H9 (cell line): ENCODE results near the gene NDUFB2. TPM values are rescaled to one million over a fixed set of nuclear protein-coding genes. Genes with fewer than 3 reads are reported as not detected.

ENCODE experiments used
- DNase-seq: peaks from one replicate; pipeline ENCODE4 v3.0.0-alpha.2; 2017
- H2AFZ ChIP-seq: one replicate; pipeline ENCODE4 v1.6.1; 2013; ENCODE audit warnings: mild to moderate bottlenecking, low read length, control low read depth, moderate library complexity
- H2AK5ac ChIP-seq: 2 replicates; pipeline ENCODE4 v1.6.1; 2013; ENCODE audit warnings: low read length, control low read depth, mixed read lengths; ENCODE audit not compliant: insufficient read length
- H2BK120ac ChIP-seq: one replicate; pipeline ENCODE4 v1.6.1; 2013; ENCODE audit warnings: low read depth, mild to moderate bottlenecking, low read length, control low read depth, inconsistent platforms; ENCODE audit not compliant: poor library complexity, severe bottlenecking
- H2BK12ac ChIP-seq: 2 replicates; pipeline ENCODE4 v1.6.1; 2013; ENCODE audit warnings: low read length, control low read depth, mixed read lengths, low read depth; ENCODE audit not compliant: insufficient read length
- H2BK15ac ChIP-seq: 2 replicates; pipeline ENCODE4 v1.6.1; 2013; ENCODE audit warnings: low read depth, low read length, control low read depth
- H2BK20ac ChIP-seq: one replicate; pipeline ENCODE4 v1.6.1; 2013; ENCODE audit warnings: low read depth, mild to moderate bottlenecking, low read length, control low read depth, inconsistent platforms; ENCODE audit not compliant: poor library complexity, severe bottlenecking
- H2BK5ac ChIP-seq: 2 replicates; pipeline ENCODE4 v1.6.1; 2013; ENCODE audit warnings: low read length, control low read depth, mixed read lengths; ENCODE audit not compliant: insufficient read length
- H3K14ac ChIP-seq: 2 replicates; pipeline ENCODE4 v1.6.1; 2013; ENCODE audit warnings: low read length, control low read depth; ENCODE audit not compliant: insufficient read depth
- H3K18ac ChIP-seq: 2 replicates; pipeline ENCODE4 v1.6.1; 2013; ENCODE audit warnings: low read depth, mild to moderate bottlenecking, mixed read lengths, low read length, control low read depth; ENCODE audit not compliant: insufficient read length
- H3K23ac ChIP-seq: 2 replicates; pipeline ENCODE4 v1.6.1; 2013; ENCODE audit warnings: low read length, control low read depth, mixed read lengths, low read depth; ENCODE audit not compliant: insufficient read length
- H3K23me2 ChIP-seq: 2 replicates; pipeline ENCODE4 v1.6.1; 2013; ENCODE audit warnings: low read depth, mild to moderate bottlenecking, mixed read lengths, low read length, control low read depth; ENCODE audit not compliant: insufficient read length, poor library complexity, severe bottlenecking
- H3K27ac ChIP-seq: 2 replicates; pipeline ENCODE4 v1.5.1; 2013; ENCODE audit warnings: low read length, control low read depth, mixed read lengths, low read depth; ENCODE audit not compliant: insufficient read length
- H3K27me3 ChIP-seq: 2 replicates; pipeline ENCODE4 v1.6.1; 2013; ENCODE audit warnings: low read length, control low read depth, inconsistent platforms; ENCODE audit not compliant: insufficient read depth
- H3K4ac ChIP-seq: 2 replicates; pipeline ENCODE4 v1.6.1; 2013; ENCODE audit warnings: low read depth, mild to moderate bottlenecking, control low read depth, inconsistent platforms, low read length, moderate library complexity
- H3K4me1 ChIP-seq: 2 replicates; pipeline ENCODE4 v1.6.1; 2013; ENCODE audit warnings: low read length, control low read depth, inconsistent platforms; ENCODE audit not compliant: insufficient read depth
- H3K4me2 ChIP-seq: 2 replicates; pipeline ENCODE4 v1.6.1; 2013; ENCODE audit warnings: low read length, control low read depth, mixed read lengths; ENCODE audit not compliant: insufficient read length, insufficient read depth
- H3K56ac ChIP-seq: 2 replicates; pipeline ENCODE4 v1.6.1; 2013; ENCODE audit warnings: low read depth, mild to moderate bottlenecking, mixed read lengths, low read length, control low read depth; ENCODE audit not compliant: insufficient read length
- H3K79me1 ChIP-seq: 2 replicates; pipeline ENCODE4 v1.6.1; 2013; ENCODE audit warnings: low read depth, mild to moderate bottlenecking, moderate library complexity, low read length, control low read depth, inconsistent platforms; ENCODE audit not compliant: insufficient read depth, poor library complexity, severe bottlenecking
- H3K79me2 ChIP-seq: 2 replicates; pipeline ENCODE4 v1.6.1; 2013; ENCODE audit warnings: low read length, control low read depth, inconsistent platforms; ENCODE audit not compliant: insufficient read depth
- H3K9ac ChIP-seq: 2 replicates; pipeline ENCODE4 v1.6.1; 2013; ENCODE audit warnings: low read length, control low read depth, mixed read lengths; ENCODE audit not compliant: insufficient read length; ENCODE audit errors: extremely low read depth
- H3K9me3 ChIP-seq: one replicate; pipeline ENCODE4 v1.6.1; 2013; ENCODE audit warnings: low read depth, low read length, inconsistent platforms; ENCODE audit not compliant: control insufficient read depth
- H3T11ph ChIP-seq: one replicate; pipeline ENCODE4 v1.6.1; 2013; ENCODE audit warnings: mild to moderate bottlenecking, low read length, control low read depth, inconsistent platforms
- H4K20me1 ChIP-seq: one replicate; pipeline ENCODE4 v1.6.1; 2013; ENCODE audit not compliant: control insufficient read depth, insufficient read length, insufficient read depth
- H4K5ac ChIP-seq: 2 replicates; pipeline ENCODE4 v1.6.1; 2013; ENCODE audit warnings: low read depth, mild to moderate bottlenecking, mixed read lengths, low read length, control low read depth; ENCODE audit not compliant: insufficient read length
- H4K8ac ChIP-seq: replicated peaks from 2 replicates; pipeline ENCODE4 v1.6.1; 2013; ENCODE audit warnings: low read length, control low read depth, mixed read lengths, low read depth; ENCODE audit not compliant: insufficient read length
- H4K91ac ChIP-seq: 2 replicates; pipeline ENCODE4 v1.6.1; 2013; ENCODE audit warnings: low read depth, mild to moderate bottlenecking, moderate library complexity, mixed read lengths, low read length, control low read depth; ENCODE audit not compliant: insufficient read length
- H3K27ac Mint-ChIP-seq, 3 experiments: 2 replicates in 2 of 3; 3 replicates in 1 of 3; pipeline ENCODE4 v1.8.0; 2020 to 2021; ENCODE audit warnings: mixed read lengths in 3 of 3, mild to moderate bottlenecking in 1 of 3, moderate library complexity in 1 of 3
- H3K27me3 Mint-ChIP-seq: 2 replicates; pipeline ENCODE4 v1.8.0; 2021; ENCODE audit warnings: low read depth, mild to moderate bottlenecking, moderate library complexity, mixed read lengths
- H3K36me3 Mint-ChIP-seq, 3 experiments: 2 replicates in 2 of 3; 3 replicates in 1 of 3; pipeline ENCODE4 v1.8.0; 2020 to 2021; ENCODE audit warnings: low read depth in 3 of 3, mixed read lengths in 3 of 3; ENCODE audit not compliant: insufficient read depth in 1 of 3
- H3K4me1 Mint-ChIP-seq, 2 experiments: 2 replicates each; pipeline ENCODE4 v1.8.0; 2020; ENCODE audit warnings: mixed read lengths in 2 of 2
- H3K4me3 Mint-ChIP-seq, 2 experiments: 2 replicates in 1 of 2; 3 replicates in 1 of 2; pipeline ENCODE4 v1.8.0; 2020 to 2021; ENCODE audit warnings: mild to moderate bottlenecking in 2 of 2, mixed read lengths in 2 of 2, moderate library complexity in 1 of 2
- H3K9me3 Mint-ChIP-seq, 2 experiments: 2 replicates in 1 of 2; 3 replicates in 1 of 2; pipeline ENCODE4 v1.8.0; 2020; ENCODE audit warnings: mild to moderate bottlenecking in 2 of 2, mixed read lengths in 2 of 2, moderate library complexity in 1 of 2
- WGBS: extraction: QIAGEN DNeasy Blood & Tissue Kit; methylation state at CpG from one replicate; pipeline ENCODE4 v1.1.7; 2013; ENCODE audit warnings: missing lambda C conversion rate, low lambda C conversion rate, mixed read lengths; ENCODE audit not compliant: insufficient read length; ENCODE audit errors: extremely low coverage; 5-methylcytosine and 5-hydroxymethylcytosine counted together
- total RNA-seq: library from RNA; stranded (reverse); gene quantifications from 2 replicates; pipeline ENCODE4 v1.2.1, GENCODE V29; 2021
- TF ChIP-seq, protein P1 (sequence below): fragments of 200-600 bp; sonication (generic); conservative IDR thresholded peaks from 3 replicates; pipeline ENCODE4 v1.8.0; 2021; ENCODE audit warnings: antibody characterized with exemption, mild to moderate bottlenecking

Gene NDUFB2
- total RNA-seq, 1 experiment from 2014 or later, result 177 TPM

DNA sequence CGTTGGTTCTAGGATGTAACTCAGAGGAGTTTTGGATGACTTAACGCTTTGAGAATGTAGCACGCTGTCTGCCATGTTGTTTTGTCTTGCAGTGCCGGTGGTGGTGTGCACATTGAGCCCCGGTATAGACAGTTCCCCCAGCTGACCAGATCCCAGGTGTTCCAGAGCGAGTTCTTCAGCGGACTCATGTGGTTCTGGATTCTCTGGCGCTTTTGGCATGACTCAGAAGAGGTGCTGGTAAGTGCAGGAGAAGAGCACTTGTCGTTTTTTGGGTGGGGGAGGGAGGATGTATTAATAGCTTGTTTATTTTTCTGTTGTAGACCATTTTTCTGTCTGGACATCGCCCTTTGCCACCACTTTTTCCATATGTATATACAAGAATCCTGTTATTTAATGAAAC is 6.3 kb downstream of the NDUFB2 start:
- no CpG with 5 or more reads among the region's 10 CpGs for WGBS
- H3K4me3 Mint-ChIP-seq, result no peak overlapping the region

More for the DNA sequence above, 6.3 kb downstream of the NDUFB2 start:
- Mint-ChIP-seq H3K4me1 (peaks cover 7% of the 10 kb centered on the region in 2 experiments), H3K9me3 (no peaks in the 10 kb centered on the region), H3K36me3 (peaks cover 14 to 40% (median 31%) of the 10 kb centered on the region in 3 experiments), H3K27me3 (no peaks in the 10 kb centered on the region), H3K27ac (0 out of 7 replicates have a peak overlapping the region, but pooled peaks of 1 of the 3 experiments have one; percentile 34)
- H2BK5ac ChIP-seq, result no peak overlapping the region
- no peak overlapping the region for H3K23ac ChIP-seq
- no peak overlapping the region for H3T11ph ChIP-seq
- H2AK5ac ChIP-seq, result no peak overlapping the region
- H3K23me2 ChIP-seq, result no peaks in the 10 kb centered on the region
- no peak overlapping the region for H4K5ac ChIP-seq
- TF ChIP-seq, protein P1, sequence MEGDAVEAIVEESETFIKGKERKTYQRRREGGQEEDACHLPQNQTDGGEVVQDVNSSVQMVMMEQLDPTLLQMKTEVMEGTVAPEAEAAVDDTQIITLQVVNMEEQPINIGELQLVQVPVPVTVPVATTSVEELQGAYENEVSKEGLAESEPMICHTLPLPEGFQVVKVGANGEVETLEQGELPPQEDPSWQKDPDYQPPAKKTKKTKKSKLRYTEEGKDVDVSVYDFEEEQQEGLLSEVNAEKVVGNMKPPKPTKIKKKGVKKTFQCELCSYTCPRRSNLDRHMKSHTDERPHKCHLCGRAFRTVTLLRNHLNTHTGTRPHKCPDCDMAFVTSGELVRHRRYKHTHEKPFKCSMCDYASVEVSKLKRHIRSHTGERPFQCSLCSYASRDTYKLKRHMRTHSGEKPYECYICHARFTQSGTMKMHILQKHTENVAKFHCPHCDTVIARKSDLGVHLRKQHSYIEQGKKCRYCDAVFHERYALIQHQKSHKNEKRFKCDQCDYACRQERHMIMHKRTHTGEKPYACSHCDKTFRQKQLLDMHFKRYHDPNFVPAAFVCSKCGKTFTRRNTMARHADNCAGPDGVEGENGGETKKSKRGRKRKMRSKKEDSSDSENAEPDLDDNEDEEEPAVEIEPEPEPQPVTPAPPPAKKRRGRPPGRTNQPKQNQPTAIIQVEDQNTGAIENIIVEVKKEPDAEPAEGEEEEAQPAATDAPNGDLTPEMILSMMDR, result no peak
- H4K20me1 ChIP-seq, result no peaks in the 10 kb centered on the region
- no peaks in the 10 kb centered on the region for H3K4me1 ChIP-seq
- no peaks in the 10 kb centered on the region for H3K9me3 ChIP-seq
- no peaks in the 10 kb centered on the region for H3K27me3 ChIP-seq
- H4K91ac ChIP-seq, result no peak overlapping the region
- no peak overlapping the region for H3K27ac ChIP-seq
- no peak overlapping the region for H3K9ac ChIP-seq
- peaks cover 9% of the 10 kb centered on the region; the same call in 1 of the 2 replicates for H3K79me2 ChIP-seq
- no peak overlapping the region for H2BK20ac ChIP-seq
- H3K56ac ChIP-seq, result no peak overlapping the region
- H3K14ac ChIP-seq, result no peak overlapping the region
- no peak overlapping the region for H3K4me2 ChIP-seq
- no peak overlapping the region for H2AFZ ChIP-seq
- H3K4ac ChIP-seq, result no peak overlapping the region
- H2BK12ac ChIP-seq, result no peak overlapping the region
- DNase-seq, result no peak
- H3K79me1 ChIP-seq, result peaks cover 4% of the 10 kb centered on the region
- no peak overlapping the region for H2BK120ac ChIP-seq
- no peak overlapping the region for H4K8ac ChIP-seq
- H2BK15ac ChIP-seq, result no peak overlapping the region
- H3K18ac ChIP-seq, result no peak overlapping the region
